ENCODE measurements around the gene EPB41L2.
A peak's percentile ranks its signal among the peaks of the same experiment; 100 is the strongest.

Gene EPB41L2

DNA sequence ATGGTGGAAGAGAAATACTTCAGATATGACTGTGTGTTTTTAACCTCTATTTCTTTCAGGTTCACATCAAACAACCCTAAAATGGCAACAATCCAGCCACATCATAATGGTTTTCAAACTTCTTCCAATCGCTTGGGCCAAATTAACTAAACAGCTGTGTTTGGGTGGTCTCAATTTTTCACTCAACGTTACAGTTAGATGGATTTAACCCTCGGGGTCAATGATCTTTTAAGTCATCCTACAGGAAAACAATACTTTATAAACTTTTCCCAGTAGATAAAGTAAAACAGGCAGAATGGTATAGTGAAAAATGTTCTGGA is 60.4 kb downstream of the EPB41L2 start:
- no peaks in the 10 kb centered on the region for H3K36me3 ChIP-seq (ENCODE audit: control insufficient read depth, insufficient read depth, low read length)
- H3K27ac ChIP-seq (ENCODE audit: low read depth, low read length): no peak overlapping the region
- H3K9me3 ChIP-seq (ENCODE audit: control insufficient read depth, insufficient read depth, low read length): peaks cover 10% of the 10 kb centered on the region
- no peaks in the 10 kb centered on the region for H3K27me3 ChIP-seq (ENCODE audit: control insufficient read depth, insufficient read depth, low read length)
- H3K4me3 ChIP-seq (ENCODE audit: low read depth, low read length): no peak overlapping the region
- no peak overlapping the region for H3K9ac ChIP-seq (ENCODE audit: low read depth, low read length)
- H3K4me1 ChIP-seq (ENCODE audit: control insufficient read depth, insufficient read depth, low read length): peaks cover 35% of the 10 kb centered on the region

DNA sequence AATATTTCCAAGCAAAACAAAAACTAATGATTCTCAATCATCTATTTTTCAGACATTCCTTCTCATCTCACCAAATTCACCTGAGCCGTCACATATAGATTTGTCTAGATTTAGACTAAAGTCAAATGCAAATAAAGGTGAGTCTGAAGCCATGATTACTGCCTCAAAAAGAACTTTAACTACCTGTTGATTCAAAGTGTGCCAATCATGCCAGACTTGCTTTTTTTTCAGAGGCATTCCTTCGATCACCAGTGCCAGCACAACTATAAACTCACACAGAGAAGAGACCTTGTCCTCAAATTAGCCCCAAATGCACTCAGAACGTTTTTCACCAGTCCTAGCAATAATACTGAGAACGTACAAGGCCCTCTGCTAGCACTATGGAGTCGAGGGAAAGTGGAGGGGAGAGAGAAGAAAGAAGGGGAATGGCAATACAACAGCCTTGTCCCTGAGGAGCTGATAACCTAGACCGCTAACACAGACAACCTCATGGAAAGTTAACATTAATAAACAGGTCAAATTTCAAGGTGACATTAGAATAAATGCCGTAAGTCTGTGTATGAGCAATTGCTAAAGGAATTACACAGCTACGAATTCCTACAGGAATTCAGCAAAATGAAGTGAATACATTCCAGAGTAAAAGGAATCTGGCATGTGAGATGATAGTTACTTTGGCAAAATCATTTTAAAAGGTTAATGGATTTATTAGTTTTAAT is 60.9 kb downstream of the EPB41L2 start:
- no peaks in the 10 kb centered on the region for H3K27me3 ChIP-seq (ENCODE audit: control insufficient read depth, insufficient read depth, low read length)
- no peak overlapping the region for H3K4me3 ChIP-seq (ENCODE audit: low read depth, low read length)
- H3K36me3 ChIP-seq (ENCODE audit: control insufficient read depth, insufficient read depth, low read length): no peaks in the 10 kb centered on the region
- H3K4me1 ChIP-seq (ENCODE audit: control insufficient read depth, insufficient read depth, low read length): peaks cover 40% of the 10 kb centered on the region
- H3K9me3 ChIP-seq (ENCODE audit: control insufficient read depth, insufficient read depth, low read length): peaks cover 5% of the 10 kb centered on the region
- H3K9ac ChIP-seq (ENCODE audit: low read depth, low read length): no peak overlapping the region
- H3K27ac ChIP-seq (ENCODE audit: low read depth, low read length): no peak overlapping the region

DNA sequence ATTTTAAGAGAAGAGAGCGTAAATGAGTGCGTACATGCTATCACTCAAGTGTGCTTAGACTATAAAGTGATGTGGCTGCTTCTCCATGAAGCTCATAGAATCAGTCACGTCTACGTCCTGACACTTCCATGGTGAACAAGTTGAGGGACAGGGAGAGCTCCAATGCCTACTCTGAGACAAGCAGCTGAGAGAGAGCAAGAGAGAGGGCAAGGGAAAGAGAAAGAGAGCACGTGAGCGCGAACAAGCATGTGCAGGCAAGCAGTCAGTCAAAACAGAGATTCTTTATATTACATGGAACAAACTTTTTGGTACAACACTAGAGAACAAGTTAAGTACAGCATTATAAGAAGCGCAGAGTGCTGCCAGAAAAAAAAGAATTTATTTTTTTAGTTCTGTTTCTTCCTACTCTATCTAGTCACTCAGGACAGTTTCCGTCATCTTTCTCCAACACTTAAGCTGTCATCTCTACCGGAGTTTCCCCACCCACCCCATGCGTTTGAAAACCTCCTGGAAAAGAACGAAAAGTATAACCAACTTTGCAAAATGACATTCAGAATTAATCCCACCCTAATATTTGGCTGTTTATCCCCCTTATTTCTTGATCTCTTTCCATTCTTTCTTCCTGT is 61.8 kb downstream of the EPB41L2 start:
- H3K36me3 ChIP-seq (ENCODE audit: control insufficient read depth, insufficient read depth, low read length): no peaks in the 10 kb centered on the region
- no peaks in the 10 kb centered on the region for H3K9me3 ChIP-seq (ENCODE audit: control insufficient read depth, insufficient read depth, low read length)
- no peak overlapping the region for H3K4me3 ChIP-seq (ENCODE audit: low read depth, low read length)
- no peak overlapping the region for H3K27ac ChIP-seq (ENCODE audit: low read depth, low read length)
- peaks cover 49% of the 10 kb centered on the region for H3K4me1 ChIP-seq (ENCODE audit: control insufficient read depth, insufficient read depth, low read length)
- no peak overlapping the region for H3K9ac ChIP-seq (ENCODE audit: low read depth, low read length)
- no peaks in the 10 kb centered on the region for H3K27me3 ChIP-seq (ENCODE audit: control insufficient read depth, insufficient read depth, low read length)

DNA sequence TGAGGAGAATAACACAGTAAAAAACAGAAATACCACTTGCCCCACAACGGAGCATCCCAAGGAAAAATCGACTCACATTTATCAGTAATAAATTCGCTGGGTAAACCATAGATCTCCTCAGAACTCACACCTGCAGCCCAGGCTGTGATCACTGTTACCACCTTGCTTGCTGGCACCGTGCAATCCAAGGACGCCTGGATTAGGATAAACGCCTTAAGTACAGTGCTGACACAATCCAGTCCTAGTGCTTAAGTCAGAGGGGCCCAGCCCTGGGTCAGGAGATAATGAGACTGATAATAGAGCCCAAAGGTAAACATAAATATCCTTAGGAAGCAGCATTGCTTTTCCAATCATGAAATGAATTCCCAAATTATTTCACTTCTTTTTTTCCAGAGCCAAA is 62.5 kb downstream of the EPB41L2 start:
- H3K9me3 ChIP-seq (ENCODE audit: control insufficient read depth, insufficient read depth, low read length): no peaks in the 10 kb centered on the region
- H3K27me3 ChIP-seq (ENCODE audit: control insufficient read depth, insufficient read depth, low read length): no peaks in the 10 kb centered on the region
- H3K36me3 ChIP-seq (ENCODE audit: control insufficient read depth, insufficient read depth, low read length): no peaks in the 10 kb centered on the region
- peaks cover 51% of the 10 kb centered on the region for H3K4me1 ChIP-seq (ENCODE audit: control insufficient read depth, insufficient read depth, low read length)
- no peak overlapping the region for H3K4me3 ChIP-seq (ENCODE audit: low read depth, low read length)
- H3K9ac ChIP-seq (ENCODE audit: low read depth, low read length): no peak overlapping the region
- no peak overlapping the region for H3K27ac ChIP-seq (ENCODE audit: low read depth, low read length)

DNA sequence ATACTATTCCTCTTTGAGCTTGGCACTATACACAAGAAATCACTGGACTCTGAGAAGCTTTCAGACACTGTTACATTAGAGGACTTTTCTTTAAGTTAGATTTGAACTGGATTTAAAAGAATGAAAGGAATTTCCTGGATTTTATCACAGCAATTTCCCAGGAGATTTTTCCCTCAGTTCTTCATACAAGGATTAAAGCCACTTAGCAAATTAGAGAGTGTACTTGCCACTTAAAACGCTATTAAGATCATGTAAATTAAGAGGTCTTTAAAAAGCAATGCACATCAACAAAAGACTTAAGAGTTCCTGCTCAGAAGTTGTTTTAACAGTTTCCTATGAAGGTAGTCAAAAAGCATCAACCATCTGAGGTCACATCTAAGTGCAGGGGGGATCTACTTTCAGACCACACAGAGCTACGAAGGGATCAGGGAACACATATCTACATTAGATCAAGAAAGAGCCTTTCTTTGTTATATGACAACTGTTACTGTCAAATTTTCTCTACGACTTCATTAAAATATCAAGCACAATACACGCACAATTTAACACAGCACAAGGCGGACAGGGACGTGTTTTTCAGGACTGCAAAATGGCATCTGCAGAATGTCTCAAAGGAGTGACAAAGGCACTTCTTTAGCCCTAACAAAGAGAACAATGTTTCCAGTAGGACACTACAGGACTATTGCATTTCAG is 65.8 kb downstream of the EPB41L2 start:
- Histone ChIP-seq H3K4me3 (ENCODE audit: low read depth, low read length) (no peak overlapping the region), H3K27ac (ENCODE audit: low read depth, low read length) (peak overlapping the region; percentile 46), H3K27me3 (ENCODE audit: control insufficient read depth, insufficient read depth, low read length) (no peaks in the 10 kb centered on the region), H3K36me3 (ENCODE audit: control insufficient read depth, insufficient read depth, low read length) (no peaks in the 10 kb centered on the region), H3K9me3 (ENCODE audit: control insufficient read depth, insufficient read depth, low read length) (no peaks in the 10 kb centered on the region), H3K9ac (ENCODE audit: low read depth, low read length) (no peak overlapping the region), H3K4me1 (ENCODE audit: control insufficient read depth, insufficient read depth, low read length) (peaks cover 54% of the 10 kb centered on the region)

DNA sequence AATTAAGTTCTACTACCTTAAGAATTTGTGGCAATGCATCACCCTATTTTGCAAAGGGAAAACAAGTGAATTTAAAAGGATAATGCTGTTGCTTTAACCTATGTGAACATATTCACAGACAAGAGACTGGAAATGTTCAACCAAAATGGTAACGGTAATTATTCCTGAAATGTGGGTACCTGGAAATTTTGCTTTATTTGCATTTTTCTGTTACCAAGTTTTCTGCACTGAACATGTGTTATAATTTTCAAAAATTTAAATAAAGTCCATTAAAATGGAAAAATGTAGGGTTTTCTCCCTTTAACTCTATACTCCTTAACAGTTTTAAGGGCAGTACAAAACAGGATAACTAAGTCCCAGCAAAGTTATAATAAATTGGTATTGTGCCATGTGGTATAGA is 66.4 kb downstream of the EPB41L2 start:
- H3K27me3 ChIP-seq (ENCODE audit: control insufficient read depth, insufficient read depth, low read length): no peaks in the 10 kb centered on the region
- no peaks in the 10 kb centered on the region for H3K9me3 ChIP-seq (ENCODE audit: control insufficient read depth, insufficient read depth, low read length)
- H3K4me3 ChIP-seq (ENCODE audit: low read depth, low read length): no peak overlapping the region
- no peak overlapping the region for H3K9ac ChIP-seq (ENCODE audit: low read depth, low read length)
- H3K27ac ChIP-seq (ENCODE audit: low read depth, low read length): peak overlapping the region; percentile 17
- peaks cover 52% of the 10 kb centered on the region for H3K4me1 ChIP-seq (ENCODE audit: control insufficient read depth, insufficient read depth, low read length)
- no peaks in the 10 kb centered on the region for H3K36me3 ChIP-seq (ENCODE audit: control insufficient read depth, insufficient read depth, low read length)

DNA sequence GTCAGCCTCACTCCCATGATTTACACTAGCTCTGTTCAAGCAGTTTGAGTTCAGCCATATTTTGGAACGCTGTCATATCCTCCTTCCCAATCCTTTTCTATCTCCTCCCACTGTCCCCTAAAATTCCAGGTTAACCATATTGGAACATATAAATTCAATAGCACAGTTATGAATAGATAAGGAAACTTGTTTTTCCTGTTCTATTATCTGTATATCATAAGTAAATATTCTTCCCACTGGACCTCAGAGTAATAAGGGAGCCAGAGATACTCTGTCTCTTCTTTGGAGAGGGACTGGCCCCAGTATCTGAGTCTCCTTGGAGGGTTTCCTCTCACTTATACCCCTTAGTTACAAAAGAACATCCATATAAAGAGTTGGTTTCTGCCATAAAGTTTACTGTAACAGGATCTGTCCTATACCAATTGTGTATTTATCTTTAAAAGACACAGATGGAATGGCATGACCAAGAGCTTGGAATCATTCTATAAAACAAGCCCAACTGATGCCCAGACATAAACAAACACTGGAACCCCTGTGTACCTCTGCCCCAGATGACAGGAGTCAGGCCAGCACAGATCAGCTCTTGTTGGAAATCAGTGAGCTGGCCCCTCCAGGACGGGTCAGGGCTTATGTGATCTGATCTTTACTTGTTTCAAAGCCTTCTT is 67.1 kb downstream of the EPB41L2 start:
- peaks cover 52% of the 10 kb centered on the region for H3K4me1 ChIP-seq (ENCODE audit: control insufficient read depth, insufficient read depth, low read length)
- H3K9me3 ChIP-seq (ENCODE audit: control insufficient read depth, insufficient read depth, low read length): no peaks in the 10 kb centered on the region
- no peak overlapping the region for H3K9ac ChIP-seq (ENCODE audit: low read depth, low read length)
- no peak overlapping the region for H3K27ac ChIP-seq (ENCODE audit: low read depth, low read length)
- H3K36me3 ChIP-seq (ENCODE audit: control insufficient read depth, insufficient read depth, low read length): no peaks in the 10 kb centered on the region
- no peak overlapping the region for H3K4me3 ChIP-seq (ENCODE audit: low read depth, low read length)
- H3K27me3 ChIP-seq (ENCODE audit: control insufficient read depth, insufficient read depth, low read length): no peaks in the 10 kb centered on the region

DNA sequence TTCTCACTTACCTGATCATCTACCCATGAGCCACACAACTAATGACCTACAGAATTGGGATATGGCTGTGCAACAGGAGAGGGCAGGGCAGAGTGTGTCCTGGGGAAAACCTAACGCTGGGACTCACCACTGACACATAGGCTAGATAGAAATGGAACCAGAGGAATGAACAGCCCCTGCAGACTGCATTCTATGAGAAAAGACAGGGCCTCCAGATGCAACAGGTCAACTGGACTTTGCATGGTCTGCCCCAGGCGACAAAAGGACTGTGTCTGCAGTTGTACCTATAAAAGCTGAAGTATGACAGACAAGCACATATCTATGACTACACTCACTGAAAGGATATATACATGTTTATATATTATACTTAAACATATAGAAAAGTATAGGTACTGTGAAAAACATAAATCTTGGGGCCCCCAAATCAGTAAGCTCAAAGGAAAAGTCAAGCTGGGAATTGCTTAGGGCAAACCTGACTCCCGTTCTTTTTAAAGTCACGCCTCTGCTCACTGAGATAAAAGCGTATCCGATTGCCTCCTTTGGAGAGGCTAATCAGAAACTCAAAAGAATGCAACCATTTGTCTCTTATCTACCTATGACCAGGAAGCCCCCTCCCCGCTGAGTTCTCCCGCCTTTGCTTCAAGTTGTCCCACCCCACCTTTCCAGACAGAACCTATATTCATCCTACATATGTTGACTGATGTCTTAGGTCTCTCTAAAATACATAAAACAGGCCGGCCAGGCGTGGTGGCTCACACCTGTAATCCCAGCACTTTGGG is 68.5 kb downstream of the EPB41L2 start:
- Histone ChIP-seq H3K27ac (ENCODE audit: low read depth, low read length) (peak overlapping the region; percentile 51), H3K9ac (ENCODE audit: low read depth, low read length) (no peak overlapping the region), H3K36me3 (ENCODE audit: control insufficient read depth, insufficient read depth, low read length) (no peaks in the 10 kb centered on the region), H3K27me3 (ENCODE audit: control insufficient read depth, insufficient read depth, low read length) (no peaks in the 10 kb centered on the region), H3K4me1 (ENCODE audit: control insufficient read depth, insufficient read depth, low read length) (peaks cover 52% of the 10 kb centered on the region), H3K4me3 (ENCODE audit: low read depth, low read length) (no peak overlapping the region), H3K9me3 (ENCODE audit: control insufficient read depth, insufficient read depth, low read length) (no peaks in the 10 kb centered on the region)

DNA sequence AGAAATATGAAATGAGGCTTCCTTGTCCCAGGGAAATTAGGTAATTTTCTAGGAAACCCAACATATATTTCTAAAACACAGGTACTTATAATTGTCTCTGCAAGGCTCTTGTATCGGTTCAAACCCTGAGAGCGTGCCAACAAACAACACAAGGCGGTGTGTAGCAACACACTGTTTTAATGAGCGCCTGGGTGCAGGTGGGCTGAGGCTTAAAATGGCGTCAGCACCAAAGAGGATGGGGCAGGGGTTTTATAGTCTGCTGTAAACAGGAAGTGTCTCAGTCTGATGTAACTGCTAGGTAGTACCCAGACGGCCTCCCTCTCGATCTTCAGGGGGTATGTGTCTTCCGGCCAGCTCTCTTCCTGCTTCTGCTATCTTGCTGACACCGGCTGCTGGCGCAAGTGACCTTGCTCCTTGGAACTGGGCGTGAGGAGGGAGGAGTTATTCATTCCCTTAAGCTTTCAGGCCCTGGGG is 69.7 kb downstream of the EPB41L2 start:
- Histone ChIP-seq H3K36me3 (ENCODE audit: control insufficient read depth, insufficient read depth, low read length) (no peaks in the 10 kb centered on the region), H3K4me1 (ENCODE audit: control insufficient read depth, insufficient read depth, low read length) (peaks cover 49% of the 10 kb centered on the region), H3K27me3 (ENCODE audit: control insufficient read depth, insufficient read depth, low read length) (no peaks in the 10 kb centered on the region), H3K4me3 (ENCODE audit: low read depth, low read length) (no peak overlapping the region), H3K9ac (ENCODE audit: low read depth, low read length) (no peak overlapping the region), H3K9me3 (ENCODE audit: control insufficient read depth, insufficient read depth, low read length) (no peaks in the 10 kb centered on the region), H3K27ac (ENCODE audit: low read depth, low read length) (peak overlapping the region; percentile 47)

DNA sequence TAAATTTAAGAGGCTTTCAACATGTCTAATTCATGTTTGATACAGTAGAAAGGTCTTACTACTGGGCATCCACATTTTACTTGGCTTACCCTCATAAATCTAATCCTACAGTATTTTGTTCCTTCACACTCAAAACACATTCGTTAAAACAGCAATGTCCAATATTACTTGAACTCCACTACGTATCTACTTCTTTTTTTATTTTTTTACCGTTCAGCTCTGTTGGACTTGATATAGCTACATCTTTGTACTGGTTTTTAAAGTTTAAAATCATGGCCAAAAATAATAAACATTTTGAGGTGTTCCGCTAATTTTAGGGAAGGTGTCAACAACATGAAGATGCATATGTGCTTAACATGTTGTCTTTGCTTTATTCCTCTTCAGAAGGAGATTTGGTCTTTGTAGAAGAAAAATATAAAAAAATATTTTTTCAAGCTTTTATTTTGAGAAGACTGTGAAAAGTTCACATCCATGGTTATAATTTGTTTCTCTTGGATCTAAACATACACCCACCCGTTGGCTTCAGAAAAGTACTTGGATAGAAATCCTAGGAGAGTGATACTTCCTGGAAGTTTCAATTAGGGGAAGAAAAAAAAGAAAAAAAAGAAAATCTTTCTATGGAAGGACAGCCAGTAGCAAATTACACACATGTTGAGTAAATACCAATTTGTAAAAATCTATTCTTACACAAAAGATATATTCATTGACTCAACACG is 71.5 kb downstream of the EPB41L2 start:
- Histone ChIP-seq H3K36me3 (ENCODE audit: control insufficient read depth, insufficient read depth, low read length) (no peaks in the 10 kb centered on the region), H3K27ac (ENCODE audit: low read depth, low read length) (no peak overlapping the region), H3K9me3 (ENCODE audit: control insufficient read depth, insufficient read depth, low read length) (no peaks in the 10 kb centered on the region), H3K4me3 (ENCODE audit: low read depth, low read length) (no peak overlapping the region), H3K9ac (ENCODE audit: low read depth, low read length) (no peak overlapping the region), H3K27me3 (ENCODE audit: control insufficient read depth, insufficient read depth, low read length) (no peaks in the 10 kb centered on the region), H3K4me1 (ENCODE audit: control insufficient read depth, insufficient read depth, low read length) (peaks cover 32% of the 10 kb centered on the region)

Data from HUES48 (cell line).